WTC11 (cell line): ENCODE measurements around the gene RAPGEF1. TPM values are rescaled to one million over a fixed set of nuclear protein-coding genes. Genes with fewer than 3 reads are reported as not detected.
A peak's percentile ranks its signal among the peaks of the same experiment; 100 is the strongest.

Source experiments
- ATAC-seq: fragments of 200-7000 bp; cut with Tn5 transposase; 2 replicates; pipeline ENCODE4 v1.10.0; 2021; ENCODE audit warnings: mild to moderate bottlenecking, moderate library complexity
- CTCF ChIA-PET: fragments of 300-600 bp; sonication (Branson Sonifier 250); formaldehyde crosslinking; loops from one replicate; lab custom pipeline; 2021; ENCODE audit warnings: antibody characterized with exemption; lab: Charles Lee
- POLR2A ChIA-PET: fragments of 350-600 bp; sonication (Branson Sonifier 250); formaldehyde crosslinking; loops from one replicate; lab custom pipeline; 2021; ENCODE audit warnings: antibody characterized with exemption; lab: Charles Lee
- DNase-seq: peaks from one replicate; pipeline ENCODE4 v3.0.0; 2021; ENCODE audit warnings: low spot score
- H3K27ac Mint-ChIP-seq: 2 replicates; pipeline ENCODE4 v1.8.0; 2021; ENCODE audit warnings: mixed read lengths
- H3K27me3 Mint-ChIP-seq: 2 replicates; pipeline ENCODE4 v1.8.0; 2021; ENCODE audit warnings: low read depth, mild to moderate bottlenecking, moderate library complexity, mixed read lengths
- H3K36me3 Mint-ChIP-seq: 2 replicates; pipeline ENCODE4 v1.8.0; 2021; ENCODE audit warnings: mixed read lengths
- H3K4me1 Mint-ChIP-seq: 2 replicates; pipeline ENCODE4 v1.8.0; 2022; ENCODE audit warnings: mixed read lengths
- H3K4me3 Mint-ChIP-seq: 2 replicates; pipeline ENCODE4 v1.8.0; 2021; ENCODE audit warnings: mild to moderate bottlenecking, moderate library complexity, mixed read lengths
- H3K9me3 Mint-ChIP-seq: 2 replicates; pipeline ENCODE4 v1.8.0; 2021; ENCODE audit warnings: mixed read lengths
- ELF4 ChIP-seq: sonication (generic); formaldehyde crosslinking; IDR thresholded peaks from 2 replicates; pipeline ENCODE4 v1.8.1; 2022; ENCODE audit warnings: low read depth, mild to moderate bottlenecking, moderate library complexity, missing genetic modification reagents
- FOXJ3 ChIP-seq: sonication (generic); formaldehyde crosslinking; IDR thresholded peaks from 2 replicates; pipeline ENCODE4 v1.9.0; 2021; ENCODE audit warnings: missing genetic modification reagents, mild to moderate bottlenecking, borderline replicate concordance
- GABPB1 ChIP-seq: sonication (generic); formaldehyde crosslinking; IDR thresholded peaks from 2 replicates; pipeline ENCODE4 v1.8.1; 2023; ENCODE audit warnings: mild to moderate bottlenecking, missing genetic modification reagents
- NFE2L1 ChIP-seq: sonication (generic); formaldehyde crosslinking; IDR thresholded peaks from 2 replicates; pipeline ENCODE4 v1.8.1; 2023; ENCODE audit warnings: missing genetic modification reagents
- NR2C2 ChIP-seq: sonication (generic); formaldehyde crosslinking; IDR thresholded peaks from 2 replicates; pipeline ENCODE4 v1.8.0; 2022; ENCODE audit warnings: mild to moderate bottlenecking, missing genetic modification reagents
- SMAD3 ChIP-seq: sonication (generic); formaldehyde crosslinking; IDR thresholded peaks from 2 replicates; pipeline ENCODE4 v1.8.0; 2022; ENCODE audit warnings: missing genetic modification reagents, mild to moderate bottlenecking, borderline replicate concordance
- SP1 ChIP-seq: sonication (generic); formaldehyde crosslinking; conservative IDR thresholded peaks from 2 replicates; pipeline ENCODE4 v1.8.1; 2022; ENCODE audit warnings: missing genetic modification reagents
- TCF7 ChIP-seq: sonication (generic); formaldehyde crosslinking; IDR thresholded peaks from 2 replicates; pipeline ENCODE4 v1.8.0; 2022; ENCODE audit warnings: mild to moderate bottlenecking, low read depth, missing genetic modification reagents, moderate library complexity
- ZNF121 ChIP-seq: sonication (generic); formaldehyde crosslinking; IDR thresholded peaks from 2 replicates; pipeline ENCODE4 v1.8.0; 2023; ENCODE audit warnings: missing genetic modification reagents
- ZNF138 ChIP-seq: sonication (generic); formaldehyde crosslinking; conservative IDR thresholded peaks from 2 replicates; pipeline ENCODE4 v1.8.1; 2022; ENCODE audit warnings: mild to moderate bottlenecking, moderate library complexity, missing genetic modification reagents
- ZNF423 ChIP-seq: fragments of 250-450 bp; sonication (Bioruptor Pico); IDR thresholded peaks from 2 replicates; pipeline ENCODE4 v2.1.2; 2022; ENCODE audit warnings: mild to moderate bottlenecking, moderate library complexity
- total RNA-seq: library from RNA; stranded (reverse); gene quantifications from 3 replicates; pipeline ENCODE4 v1.2.3, GENCODE V29; 2021
- TF ChIP-seq, protein P1 (sequence below): sonication (generic); formaldehyde crosslinking; IDR thresholded peaks from 2 replicates; pipeline ENCODE4 v1.8.0; 2022; ENCODE audit warnings: mild to moderate bottlenecking, missing genetic modification reagents
- TF ChIP-seq, protein P2 (sequence below): fragments of 250-450 bp; sonication (Bioruptor Pico); IDR thresholded peaks from 2 replicates; pipeline ENCODE4 v2.1.2; 2022; ENCODE audit warnings: mild to moderate bottlenecking, moderate library complexity
- TF ChIP-seq, protein P3 (sequence below): fragments of 250-450 bp; sonication (Bioruptor Pico); conservative IDR thresholded peaks from 2 replicates; pipeline ENCODE4 v1.9.0; 2021; ENCODE audit warnings: mild to moderate bottlenecking
- TF ChIP-seq, protein P4 (sequence below): sonication (generic); formaldehyde crosslinking; IDR thresholded peaks from 2 replicates; pipeline ENCODE4 v1.8.1; 2022; ENCODE audit warnings: missing genetic modification reagents, borderline replicate concordance
- TF ChIP-seq, protein P5 (sequence below): fragments of 250-450 bp; sonication (Bioruptor Pico); IDR thresholded peaks from 2 replicates; pipeline ENCODE4 v1.9.0; 2021; ENCODE audit warnings: moderate library complexity, mild to moderate bottlenecking, inconsistent platforms, borderline replicate concordance

The RAPGEF1 gene
- total RNA-seq, 1 experiment from 2014 or later, result 66.2 TPM

DNA sequence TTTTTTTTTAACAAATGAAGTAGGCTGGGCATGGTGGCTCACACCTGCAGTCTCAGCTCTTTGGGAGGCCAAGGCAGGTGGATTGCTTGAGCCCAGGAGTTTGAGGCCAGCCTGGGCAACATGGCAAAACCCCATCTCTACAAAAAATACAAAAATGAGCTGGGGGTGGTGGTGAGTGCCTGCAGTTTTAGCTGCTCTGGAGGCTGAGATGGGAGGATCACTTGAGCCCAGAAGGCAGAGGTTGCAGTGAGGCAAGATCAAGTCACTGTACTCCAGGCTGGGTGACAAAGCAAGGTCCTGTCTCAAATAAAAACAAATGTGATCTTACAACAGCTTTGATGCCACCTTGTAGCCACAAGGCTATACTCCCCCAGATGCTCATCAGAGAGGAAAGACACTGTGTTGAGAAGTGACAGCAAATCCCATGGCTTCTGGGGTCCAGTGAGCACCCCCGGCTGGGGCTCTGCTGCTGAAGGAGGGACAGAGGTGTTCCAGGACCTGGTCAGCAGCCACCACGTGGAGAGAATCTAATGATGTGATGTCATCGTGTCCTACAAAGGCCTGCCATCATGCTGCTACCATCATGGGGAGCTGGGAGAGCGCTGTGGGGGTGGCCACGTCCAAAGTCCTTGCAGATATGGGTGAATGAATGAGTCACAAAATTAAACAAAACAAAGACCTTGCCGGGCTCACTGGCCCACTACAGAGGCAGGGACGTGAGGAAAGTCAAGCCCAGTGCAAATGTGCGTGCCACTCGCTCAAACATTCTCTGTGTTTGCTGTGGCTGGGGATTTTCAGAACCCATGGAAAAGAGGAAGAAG is 133.9 kb downstream of the RAPGEF1 start:
- ATAC-seq (no peak), DNase-seq (no peak)
- Mint-ChIP-seq H3K27ac (no peak overlapping the region; the same call in 1 of the 2 replicates), H3K4me3 (no peak overlapping the region), H3K4me1 (peaks cover 23% of the 10 kb centered on the region), H3K9me3 (no peaks in the 10 kb centered on the region), H3K27me3 (no peaks in the 10 kb centered on the region), H3K36me3 (peaks cover 13% of the 10 kb centered on the region; the same call in 1 of the 2 replicates)
- POLR2A ChIA-PET, result no interaction called here
- CTCF ChIA-PET, result interaction anchor here (0.9 to 1.1 kb wide), 2 partner anchors 15 to 133 kb away, joined by 3 to 4 read pairs; no protein-coding TSS in a partner anchor
- TF ChIP-seq GABPB1 (CRISPR knock-in tag), result peak; percentile 65; the same call in 1 of the 2 replicates
- TF ChIP-seq, protein P1, sequence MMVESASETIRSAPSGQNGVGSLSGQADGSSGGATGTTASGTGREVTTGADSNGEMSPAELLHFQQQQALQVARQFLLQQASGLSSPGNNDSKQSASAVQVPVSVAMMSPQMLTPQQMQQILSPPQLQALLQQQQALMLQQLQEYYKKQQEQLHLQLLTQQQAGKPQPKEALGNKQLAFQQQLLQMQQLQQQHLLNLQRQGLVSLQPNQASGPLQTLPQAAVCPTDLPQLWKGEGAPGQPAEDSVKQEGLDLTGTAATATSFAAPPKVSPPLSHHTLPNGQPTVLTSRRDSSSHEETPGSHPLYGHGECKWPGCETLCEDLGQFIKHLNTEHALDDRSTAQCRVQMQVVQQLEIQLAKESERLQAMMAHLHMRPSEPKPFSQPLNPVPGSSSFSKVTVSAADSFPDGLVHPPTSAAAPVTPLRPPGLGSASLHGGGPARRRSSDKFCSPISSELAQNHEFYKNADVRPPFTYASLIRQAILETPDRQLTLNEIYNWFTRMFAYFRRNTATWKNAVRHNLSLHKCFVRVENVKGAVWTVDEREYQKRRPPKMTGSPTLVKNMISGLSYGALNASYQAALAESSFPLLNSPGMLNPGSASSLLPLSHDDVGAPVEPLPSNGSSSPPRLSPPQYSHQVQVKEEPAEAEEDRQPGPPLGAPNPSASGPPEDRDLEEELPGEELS (CRISPR knock-in tag), result no peak
- TF ChIP-seq, all 79 proteins: peak for 1

DNA sequence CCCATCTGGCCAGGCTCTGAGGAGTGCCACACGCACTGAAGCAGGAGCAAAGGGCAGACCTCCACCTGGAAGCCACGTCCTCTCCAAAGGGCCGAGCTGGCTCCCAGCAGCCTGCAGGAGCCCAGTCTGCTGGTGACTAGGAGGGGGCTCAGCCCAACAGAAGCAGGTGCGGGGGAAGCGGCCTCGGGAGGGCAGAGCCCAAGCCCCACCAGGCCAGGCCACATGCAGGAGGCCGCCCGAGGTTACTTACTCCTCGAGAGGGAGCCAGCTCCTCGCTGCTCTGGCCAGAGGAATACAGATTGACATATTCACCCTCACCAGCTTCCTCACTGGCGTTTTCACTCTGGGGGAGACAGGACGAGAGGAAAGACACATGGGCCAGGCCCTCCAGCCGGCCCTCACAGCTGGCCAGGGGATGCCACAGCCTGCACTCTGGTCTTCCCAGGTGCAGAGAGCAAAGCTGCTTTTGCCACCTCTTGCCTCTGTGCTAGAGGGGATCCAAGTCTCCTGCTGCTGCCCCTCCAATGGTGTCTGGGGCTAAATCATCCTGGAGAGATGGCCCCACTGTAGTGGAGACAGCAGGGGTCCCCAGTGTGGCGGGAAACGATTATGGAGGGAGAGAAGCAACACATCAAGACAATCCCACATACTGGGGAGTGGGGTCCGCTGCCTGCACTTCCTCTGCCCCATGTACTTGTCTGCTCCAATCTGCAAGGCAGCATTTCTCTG is 136.0 kb downstream of the RAPGEF1 start:
- Mint-ChIP-seq H3K27me3 (no peaks in the 10 kb centered on the region), H3K27ac (peak overlapping the region; percentile 76; the same call in 1 of the 2 replicates), H3K4me3 (no peak overlapping the region)
- ChIA-PET POLR2A (no interaction called here), CTCF (interaction anchor here (0.7 to 1.8 kb wide), 3 partner anchors 12 to 135 kb away, joined by 3 to 6 read pairs (median 5); no protein-coding TSS in a partner anchor)
- ATAC-seq, result no peak
- DNase-seq, result no peak
- TF ChIP-seq, protein P2, sequence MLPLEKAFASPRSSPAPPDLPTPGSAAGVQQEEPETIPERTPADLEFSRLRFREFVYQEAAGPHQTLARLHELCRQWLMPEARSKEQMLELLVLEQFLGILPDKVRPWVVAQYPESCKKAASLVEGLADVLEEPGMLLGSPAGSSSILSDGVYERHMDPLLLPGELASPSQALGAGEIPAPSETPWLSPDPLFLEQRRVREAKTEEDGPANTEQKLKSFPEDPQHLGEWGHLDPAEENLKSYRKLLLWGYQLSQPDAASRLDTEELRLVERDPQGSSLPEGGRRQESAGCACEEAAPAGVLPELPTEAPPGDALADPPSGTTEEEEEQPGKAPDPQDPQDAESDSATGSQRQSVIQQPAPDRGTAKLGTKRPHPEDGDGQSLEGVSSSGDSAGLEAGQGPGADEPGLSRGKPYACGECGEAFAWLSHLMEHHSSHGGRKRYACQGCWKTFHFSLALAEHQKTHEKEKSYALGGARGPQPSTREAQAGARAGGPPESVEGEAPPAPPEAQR (CRISPR knock-in tag), result no peak
- TF ChIP-seq SMAD3 (no peak), FOXJ3 (CRISPR knock-in tag) (no peak), NFE2L1 (no peak), ELF4 (CRISPR knock-in tag) (no peak), ZNF138 (CRISPR knock-in tag) (no peak), SP1 (CRISPR knock-in tag) (no peak), TCF7 (CRISPR knock-in tag) (no peak), NR2C2 (CRISPR knock-in tag) (no peak), ZNF121 (CRISPR knock-in tag) (no peak), ZNF423 (CRISPR knock-in tag) (no peak)
- TF ChIP-seq, protein P3, sequence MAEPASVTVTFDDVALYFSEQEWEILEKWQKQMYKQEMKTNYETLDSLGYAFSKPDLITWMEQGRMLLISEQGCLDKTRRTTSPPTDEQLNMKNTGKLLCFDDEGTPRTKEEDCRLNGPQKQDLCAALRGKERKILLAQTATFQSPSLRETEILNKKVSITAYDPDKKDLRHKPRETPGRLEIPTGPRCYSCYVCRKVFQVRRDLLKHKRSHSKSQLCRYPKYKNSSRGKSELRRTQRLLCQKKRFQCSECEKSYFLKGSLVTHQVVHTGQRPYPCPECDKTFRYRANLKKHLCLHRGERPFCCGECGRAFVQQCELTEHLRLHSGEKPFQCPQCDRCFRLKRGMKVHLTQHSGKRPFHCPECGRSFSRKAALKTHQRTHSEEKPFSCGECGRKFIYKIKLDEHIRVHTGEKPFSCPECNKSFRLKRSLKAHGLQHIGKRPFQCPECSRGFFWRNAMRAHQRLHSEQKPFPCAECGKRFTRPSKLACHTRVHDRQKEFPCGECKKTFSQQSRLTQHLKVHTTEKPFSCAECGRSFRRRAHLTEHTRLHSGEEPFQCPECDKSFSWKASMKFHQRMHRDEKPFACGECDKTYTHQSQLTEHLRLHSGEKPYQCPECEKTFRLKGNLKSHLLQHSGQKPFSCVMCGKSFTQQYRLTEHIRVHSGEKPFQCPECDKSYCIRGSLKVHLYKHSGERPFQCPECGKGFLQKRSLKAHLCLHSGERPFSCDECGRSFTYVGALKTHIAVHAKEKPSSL (CRISPR knock-in tag), result no peak
- TF ChIP-seq, protein P4, sequence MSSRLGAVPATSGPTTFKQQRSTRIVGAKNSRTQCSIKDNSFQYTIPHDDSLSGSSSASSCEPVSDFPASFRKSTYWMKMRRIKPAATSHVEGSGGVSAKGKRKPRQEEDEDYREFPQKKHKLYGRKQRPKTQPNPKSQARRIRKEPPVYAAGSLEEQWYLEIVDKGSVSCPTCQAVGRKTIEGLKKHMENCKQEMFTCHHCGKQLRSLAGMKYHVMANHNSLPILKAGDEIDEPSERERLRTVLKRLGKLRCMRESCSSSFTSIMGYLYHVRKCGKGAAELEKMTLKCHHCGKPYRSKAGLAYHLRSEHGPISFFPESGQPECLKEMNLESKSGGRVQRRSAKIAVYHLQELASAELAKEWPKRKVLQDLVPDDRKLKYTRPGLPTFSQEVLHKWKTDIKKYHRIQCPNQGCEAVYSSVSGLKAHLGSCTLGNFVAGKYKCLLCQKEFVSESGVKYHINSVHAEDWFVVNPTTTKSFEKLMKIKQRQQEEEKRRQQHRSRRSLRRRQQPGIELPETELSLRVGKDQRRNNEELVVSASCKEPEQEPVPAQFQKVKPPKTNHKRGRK, result no peak
- TF ChIP-seq, protein P5, sequence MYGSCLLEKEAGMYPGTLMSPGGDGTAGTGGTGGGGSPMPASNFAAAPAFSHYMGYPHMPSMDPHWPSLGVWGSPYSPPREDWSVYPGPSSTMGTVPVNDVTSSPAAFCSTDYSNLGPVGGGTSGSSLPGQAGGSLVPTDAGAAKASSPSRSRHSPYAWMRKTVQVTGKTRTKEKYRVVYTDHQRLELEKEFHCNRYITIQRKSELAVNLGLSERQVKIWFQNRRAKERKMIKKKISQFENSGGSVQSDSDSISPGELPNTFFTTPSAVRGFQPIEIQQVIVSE (CRISPR knock-in tag), result no peak
- TF ChIP-seq, all 79 proteins: peak for 0
- no peaks in the 10 kb centered on the region for H3K9me3 Mint-ChIP-seq
- H3K36me3 Mint-ChIP-seq, result peaks cover 19% of the 10 kb centered on the region; the same call in 1 of the 2 replicates
- peaks cover 18% of the 10 kb centered on the region for H3K4me1 Mint-ChIP-seq
